HL-60/S4 (cell line): Measurements from ENCODE around the gene RAD51.

Experiments
- in situ Hi-C: fragments of 300-500 bp; cut with MboI; formaldehyde crosslinking; loops from 2 replicates; pipeline ENCODE4 v1.14.3; 2022; ENCODE audit warnings: low sequenced_read_pairs

RAD51 gene

DNA sequence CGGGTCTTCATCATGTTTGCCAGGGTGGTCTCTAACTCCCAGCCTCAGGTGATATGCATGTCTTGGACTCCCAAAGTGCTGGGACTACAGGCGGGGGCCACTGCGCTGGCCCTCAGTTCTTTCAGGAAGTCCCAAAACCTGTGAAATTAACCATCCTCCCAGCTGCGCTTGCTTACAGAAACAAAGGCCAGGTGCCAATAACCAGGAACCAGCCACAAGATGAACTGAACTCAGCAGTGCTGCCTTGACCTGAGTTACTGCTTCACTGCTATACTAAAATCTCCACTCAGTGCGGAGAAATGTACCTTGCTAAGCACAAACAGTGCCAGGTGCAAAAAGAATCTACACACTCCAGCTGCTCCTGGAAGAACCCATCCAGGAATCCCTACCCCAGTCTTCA lies 65.0 kb downstream of the RAD51 start:
- in situ Hi-C loops, result no loop called here

DNA sequence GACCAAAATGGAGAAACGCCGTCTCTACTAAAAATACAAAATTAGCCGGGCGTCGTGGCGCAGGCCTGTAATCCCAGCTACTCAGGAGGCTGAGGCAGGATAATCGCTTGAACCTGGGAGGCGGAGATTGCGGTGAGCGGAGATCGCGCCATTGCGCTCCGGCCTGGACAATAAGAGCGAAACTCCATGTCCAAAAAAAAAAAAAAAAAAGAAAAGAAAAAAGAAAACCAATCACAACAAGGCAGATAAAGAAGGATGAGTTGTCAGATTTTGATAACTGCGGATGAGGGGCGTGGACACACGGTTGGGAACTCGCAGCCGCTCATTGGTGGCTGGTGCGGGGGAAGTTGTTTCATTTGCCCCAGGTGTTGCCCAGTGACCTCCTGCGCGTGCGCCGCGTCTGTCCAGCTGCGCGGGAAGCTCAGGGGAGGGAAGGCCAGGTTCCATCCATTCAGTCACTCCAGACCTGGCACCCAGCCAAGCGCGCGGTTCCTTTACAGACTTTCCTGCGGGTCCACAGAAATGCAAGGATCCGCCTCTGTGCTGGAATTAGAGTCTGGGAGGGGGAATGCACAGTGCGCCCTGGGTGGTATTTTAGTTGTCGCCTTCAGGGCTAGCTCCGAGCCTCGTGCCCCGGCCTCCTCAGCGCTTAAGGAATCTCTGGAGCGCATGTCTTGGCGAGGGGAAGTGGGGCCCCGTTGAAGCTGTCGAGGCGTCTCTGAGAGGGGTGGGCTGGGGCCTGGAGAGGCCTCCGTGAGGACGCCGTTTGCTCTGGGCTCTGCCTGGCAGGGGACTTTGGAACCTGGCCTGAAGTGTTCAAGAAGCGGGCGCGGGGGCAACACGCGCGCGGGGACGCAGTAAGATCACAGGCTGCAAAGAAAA lies 68.2 kb downstream of the RAD51 start:
- in situ Hi-C loops, result no loop called here

DNA sequence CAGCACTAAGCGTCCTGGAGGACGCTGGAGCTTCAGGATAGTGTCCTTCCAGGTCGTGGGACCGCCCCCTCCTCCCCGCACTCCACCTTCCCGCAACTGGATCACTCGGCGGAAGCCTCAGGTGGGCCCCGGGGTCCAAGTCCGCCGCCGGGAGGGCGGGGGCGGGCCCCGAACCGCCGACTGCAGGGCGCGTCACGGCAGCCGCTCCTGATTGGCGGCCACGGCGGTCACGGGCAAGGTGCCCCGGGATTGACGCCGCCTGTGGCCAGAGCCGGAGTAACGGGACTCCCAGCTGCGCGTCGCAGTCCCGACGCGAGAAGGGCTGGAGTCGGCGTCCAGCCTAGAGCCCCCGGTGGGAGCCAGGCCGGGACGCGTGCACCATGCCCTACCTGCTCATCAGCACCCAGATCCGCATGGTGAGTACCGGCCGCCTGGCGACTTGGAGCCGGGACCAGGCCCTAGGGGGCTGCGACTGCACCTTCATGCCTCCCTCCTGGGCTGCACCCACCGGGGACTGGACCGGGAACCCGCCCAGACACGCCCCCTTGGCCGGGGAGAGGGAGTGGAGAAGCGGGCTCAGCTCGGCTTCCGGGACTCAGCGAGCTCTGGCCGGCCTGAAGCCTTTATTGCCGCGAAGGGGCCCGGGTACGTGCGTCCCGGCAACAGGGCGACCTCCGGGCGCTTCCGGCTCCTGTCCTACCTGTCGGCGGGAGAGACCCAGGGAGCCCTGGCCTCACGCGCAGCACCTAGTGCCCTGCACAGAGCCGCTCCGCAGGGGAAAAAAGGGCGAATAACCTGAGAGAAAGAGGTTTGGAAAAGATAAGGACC lies 69.0 kb downstream of the RAD51 start, which contains the start of gene GCHFR:
Gene GCHFR, plus strand, starts transcription at position 268 of the 828 bp plus-strand sequence. Its CDS starts 113 bp downstream, at position 381.
- in situ Hi-C loops, result no loop called here

DNA sequence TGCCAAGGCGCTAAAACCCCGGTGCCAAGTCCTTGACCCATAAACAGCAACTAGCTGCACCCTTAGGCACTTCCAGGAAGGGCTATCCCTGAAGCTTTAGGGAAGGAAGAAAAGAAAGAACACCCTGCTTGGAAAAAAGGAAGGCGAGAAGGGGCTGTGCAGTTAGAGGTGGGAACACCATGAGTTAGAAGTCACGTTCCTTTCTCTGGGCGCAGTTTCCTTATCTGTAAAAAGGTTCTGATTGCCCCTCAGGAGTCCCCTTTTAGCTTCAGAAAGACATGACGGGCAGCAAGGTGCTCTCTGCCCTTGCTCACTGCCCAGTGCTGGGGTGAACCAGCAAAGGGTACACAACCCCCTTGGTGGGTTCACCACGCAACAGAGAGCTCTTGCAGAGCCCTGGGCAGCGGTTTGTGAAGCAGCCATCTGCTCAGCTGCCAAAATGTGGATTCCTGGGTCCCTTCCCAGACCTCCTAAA lies 69.7 kb downstream of the RAD51 start:
- in situ Hi-C loops, result no loop called here

DNA sequence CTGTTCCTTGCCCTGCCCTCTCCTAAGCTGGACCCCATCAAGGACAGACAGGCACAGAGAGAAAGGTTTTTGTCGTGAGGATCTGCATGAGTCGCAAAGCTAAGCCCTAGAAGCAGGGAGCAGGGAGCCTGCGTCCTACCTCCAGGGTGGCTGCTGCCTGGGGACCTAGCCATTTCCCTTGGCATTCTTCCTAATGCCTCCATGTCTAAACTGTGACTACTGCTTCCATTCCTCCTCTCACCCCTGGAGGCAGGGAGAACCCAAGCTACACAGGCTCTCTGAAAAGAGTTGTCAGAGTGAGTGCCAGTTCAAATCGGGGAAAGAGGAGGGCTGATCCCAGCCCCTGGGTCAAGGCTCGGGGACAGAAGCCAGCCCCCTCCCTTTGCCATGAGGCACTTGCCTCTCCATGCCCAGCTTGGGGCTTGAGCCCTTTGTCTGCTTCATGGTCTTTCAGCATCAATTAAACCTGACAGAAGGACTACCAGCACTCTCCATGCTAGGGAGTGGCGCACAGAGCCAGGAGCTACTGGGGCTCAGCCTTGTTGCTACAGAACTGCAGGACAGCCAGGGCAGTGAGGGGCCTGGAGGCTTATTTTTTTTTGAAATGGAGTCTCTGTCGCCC lies 71.3 kb downstream of the RAD51 start:
- in situ Hi-C loops, result no loop called here

DNA sequence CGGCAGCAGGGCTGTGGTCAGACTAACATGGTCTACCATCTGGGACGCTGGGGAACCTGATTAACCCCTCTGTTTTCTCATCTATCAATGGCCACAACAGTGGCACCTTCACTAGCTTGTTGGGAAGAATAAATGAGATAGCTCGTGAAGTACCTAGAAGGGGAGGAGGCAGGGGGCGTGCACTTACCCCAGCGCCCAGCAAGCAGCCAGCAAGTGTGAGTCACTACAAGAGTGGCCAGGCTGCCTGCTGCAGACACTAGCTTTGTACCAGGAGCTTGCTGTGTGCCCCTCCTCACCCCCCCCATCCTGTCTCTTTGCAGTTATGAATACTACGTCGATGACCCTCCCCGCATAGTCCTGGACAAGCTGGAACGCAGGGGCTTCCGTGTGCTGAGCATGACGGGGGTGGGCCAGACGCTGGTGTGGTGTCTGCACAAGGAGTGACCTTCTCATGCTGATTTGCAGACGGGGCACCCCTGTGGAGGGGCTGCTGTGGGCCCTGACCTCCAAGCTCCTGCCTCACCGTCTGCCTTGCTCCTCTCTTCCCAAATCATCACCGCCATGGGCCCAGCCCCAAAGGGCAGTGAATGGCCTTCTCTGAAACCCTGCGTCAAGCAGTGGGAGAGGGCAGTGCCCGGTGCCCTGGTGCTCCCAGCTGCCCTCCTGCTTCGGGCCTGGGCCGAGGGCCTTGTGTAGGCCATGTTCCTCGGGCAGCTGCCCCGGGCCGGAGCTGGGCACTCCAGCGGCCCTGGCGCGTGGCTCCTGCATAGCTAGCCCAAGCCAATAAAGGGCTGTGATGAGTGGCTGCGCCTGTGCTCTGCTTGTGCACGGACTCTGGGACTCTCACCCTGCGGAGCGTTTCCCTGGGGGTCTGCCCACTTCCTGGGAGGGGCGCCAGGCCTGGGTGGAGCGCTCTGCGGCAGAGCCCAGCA lies 72.2 kb downstream of the RAD51 start:
- in situ Hi-C loops, result no loop called here

DNA sequence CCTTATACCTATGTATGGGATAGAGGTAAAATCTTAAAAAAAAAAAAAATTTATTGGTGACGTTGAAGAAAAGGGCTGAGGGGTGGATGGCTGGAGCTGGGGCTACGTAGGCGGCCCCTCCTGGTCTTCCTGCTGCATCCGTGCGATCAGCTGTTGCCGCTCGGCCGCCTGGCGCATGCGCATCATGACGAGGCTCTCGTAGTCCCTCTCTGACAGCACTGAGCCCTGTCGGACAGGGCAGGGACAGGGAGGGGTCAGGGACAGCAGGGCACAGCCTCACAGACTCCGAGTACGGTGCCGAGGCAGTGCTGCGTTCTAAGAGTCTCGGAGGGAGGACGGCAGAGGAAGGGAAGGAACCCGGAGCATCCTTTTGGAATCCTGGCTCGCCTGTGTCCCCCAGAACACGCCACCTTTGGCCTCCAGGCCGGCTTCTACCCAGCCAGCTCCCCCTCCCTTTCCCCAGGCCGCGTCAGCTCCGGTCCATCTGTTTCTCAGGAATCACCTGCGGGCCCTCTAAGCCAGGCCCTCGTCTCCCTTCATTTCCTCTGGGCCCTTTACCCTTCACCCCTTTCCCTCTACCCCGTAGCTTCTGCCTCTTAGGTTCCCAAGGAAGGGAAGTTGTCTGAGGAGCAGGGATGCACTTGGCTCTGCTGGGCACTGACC lies 73.0 kb downstream of the RAD51 start:
- in situ Hi-C loops, result no loop called here

DNA sequence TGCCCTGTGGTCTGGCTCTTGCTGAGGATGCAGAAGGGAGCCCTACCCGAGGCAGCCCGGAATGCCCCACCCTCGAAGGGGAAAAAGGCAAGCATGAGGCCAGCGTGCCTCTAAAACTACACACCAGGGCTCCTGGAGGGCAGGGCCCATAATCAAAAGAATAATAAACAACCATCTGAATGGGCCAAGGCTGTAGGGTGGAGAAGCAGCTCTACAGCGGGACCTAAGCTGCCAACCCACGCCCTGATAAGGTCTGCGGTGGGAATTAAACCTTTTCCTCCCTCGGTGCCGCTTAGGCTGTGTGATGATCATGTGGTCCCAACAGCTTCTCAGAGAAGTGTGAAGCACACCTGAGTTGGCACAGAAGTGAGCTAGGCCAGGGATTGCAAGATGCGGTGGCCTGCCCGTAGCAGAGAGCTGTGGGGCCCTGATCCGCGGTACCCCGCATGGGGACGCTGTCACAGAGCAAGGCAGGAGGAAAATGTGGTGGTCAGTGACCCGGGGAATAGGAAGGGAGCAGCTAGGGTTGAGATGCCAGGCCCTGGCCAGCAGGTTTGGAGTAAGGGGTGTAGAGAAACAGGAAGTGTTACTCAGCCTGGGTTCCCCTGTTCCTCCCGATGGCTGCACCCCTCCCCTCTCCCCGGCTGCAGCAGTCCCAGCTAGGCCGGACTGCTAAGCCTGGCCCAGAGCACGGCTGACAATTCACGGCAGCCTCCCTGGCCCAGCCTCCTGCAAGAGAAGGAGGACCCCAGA lies 73.7 kb downstream of the RAD51 start:
- in situ Hi-C loops, result no loop called here

DNA sequence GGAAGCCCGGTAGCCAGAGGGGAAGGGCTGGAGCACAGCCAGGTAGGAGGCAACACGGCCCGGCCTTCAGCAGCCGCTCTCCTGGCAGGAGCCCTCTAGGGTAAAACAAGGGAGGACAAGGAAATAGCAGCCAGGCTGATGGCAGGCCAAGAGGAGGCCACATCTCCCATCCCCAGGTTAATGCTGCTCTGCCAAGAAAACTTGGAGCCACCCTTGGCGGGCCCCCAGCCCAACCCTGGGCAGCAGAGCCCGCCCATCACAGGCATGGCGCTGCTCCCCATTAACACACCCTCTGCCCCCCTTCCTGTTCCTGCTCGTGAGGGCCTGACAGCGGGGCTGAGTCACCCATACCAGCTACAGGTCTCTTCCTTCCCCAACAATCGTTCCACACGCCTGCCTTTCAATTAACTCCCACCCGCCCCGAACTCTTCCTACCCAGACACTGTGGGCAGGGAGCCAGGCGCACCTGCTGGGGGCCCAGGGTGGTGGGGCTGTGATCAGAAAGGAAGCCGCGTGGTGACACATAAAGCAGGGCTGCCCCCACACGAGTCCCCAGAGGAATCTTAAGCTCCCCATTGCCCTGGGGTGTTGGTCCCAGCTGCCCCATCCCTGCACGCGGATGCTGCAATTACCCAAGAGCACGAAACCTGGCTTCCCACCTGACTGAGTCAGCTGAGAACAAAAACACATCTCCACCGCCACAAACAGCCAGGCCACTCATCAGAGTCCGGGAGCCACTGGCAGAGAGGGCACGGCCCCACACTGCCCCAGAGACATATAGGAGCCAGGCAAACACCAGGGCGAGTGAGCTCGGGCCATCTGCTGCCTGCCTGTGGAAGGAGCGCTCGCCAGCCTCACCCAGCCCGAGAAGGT lies 74.5 kb downstream of the RAD51 start, which contains the start of gene C15orf62:
Gene C15orf62, plus strand, starts transcription at position 707 of the 873 bp plus-strand sequence. CDS start 516 bp downstream, outside the sequence.
- in situ Hi-C loops, result no loop called here

DNA sequence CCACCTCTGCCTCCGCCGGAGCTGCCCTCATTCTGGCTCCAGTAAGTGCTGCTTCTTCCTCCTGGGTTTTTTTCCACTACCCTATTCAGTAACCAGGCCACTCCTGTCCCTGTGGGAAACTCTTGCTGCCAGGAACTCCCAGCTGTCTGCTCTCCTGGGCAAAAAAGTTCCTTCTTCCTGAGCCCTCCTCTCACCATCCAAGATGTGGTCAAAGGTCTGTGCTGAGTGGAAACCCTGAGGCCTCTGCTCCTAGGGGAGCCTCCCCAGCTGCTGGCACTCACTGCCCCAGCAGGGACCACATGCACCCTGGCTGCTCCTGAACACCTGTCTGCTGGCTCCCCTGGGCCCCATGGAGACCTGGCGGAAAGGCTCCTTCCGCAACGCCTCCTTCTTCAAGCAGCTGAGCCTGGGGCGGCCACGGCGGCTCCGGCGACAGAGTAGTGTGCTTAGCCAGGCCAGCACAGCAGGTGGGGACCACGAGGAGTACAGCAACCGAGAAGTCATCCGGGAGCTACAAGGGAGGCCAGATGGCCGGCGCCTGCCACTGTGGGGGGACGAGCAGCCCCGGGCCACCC lies 75.3 kb downstream of the RAD51 start:
- in situ Hi-C loops, result no loop called here

DNA sequence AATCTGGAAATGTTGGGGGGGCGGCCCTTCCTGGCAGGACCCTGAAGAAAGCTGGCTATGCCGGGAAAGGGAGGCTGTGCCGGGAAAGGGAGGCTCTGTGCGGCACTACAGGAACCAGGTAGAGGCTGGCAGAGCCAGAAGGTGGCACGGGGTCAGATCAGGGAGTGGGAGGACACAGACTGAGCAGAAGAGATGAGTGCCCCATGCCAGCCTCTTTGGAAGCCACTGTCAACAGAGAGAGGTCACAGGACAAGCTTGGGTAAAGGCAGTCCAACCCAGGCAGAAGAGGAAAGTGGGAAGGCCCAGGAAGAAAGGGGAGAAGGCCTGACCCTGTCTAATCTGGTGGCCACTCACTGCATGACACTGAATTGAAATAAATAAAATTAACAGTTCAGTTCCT lies 76.3 kb downstream of the RAD51 start:
- in situ Hi-C loops, result no loop called here

DNA sequence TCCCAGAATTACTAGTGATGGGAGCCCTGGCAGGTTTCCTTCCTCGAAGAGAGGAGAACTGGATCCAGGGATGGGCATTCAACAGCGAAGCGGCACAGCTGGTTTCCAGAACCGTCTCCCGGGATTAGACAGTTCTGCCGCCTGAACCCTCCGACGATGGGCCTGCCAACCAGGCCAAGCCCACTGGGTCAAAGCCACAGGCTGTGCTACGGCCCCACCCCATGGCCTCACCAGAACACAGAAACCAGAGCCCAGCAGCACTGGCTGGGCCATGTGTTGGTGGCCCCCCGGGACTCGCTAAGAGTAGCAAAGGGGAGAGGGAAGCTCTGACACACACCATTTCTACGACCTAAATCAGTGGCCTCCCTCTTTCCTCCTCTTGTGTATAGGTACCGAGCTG lies 77.0 kb downstream of the RAD51 start:
- in situ Hi-C loops, result no loop called here

DNA sequence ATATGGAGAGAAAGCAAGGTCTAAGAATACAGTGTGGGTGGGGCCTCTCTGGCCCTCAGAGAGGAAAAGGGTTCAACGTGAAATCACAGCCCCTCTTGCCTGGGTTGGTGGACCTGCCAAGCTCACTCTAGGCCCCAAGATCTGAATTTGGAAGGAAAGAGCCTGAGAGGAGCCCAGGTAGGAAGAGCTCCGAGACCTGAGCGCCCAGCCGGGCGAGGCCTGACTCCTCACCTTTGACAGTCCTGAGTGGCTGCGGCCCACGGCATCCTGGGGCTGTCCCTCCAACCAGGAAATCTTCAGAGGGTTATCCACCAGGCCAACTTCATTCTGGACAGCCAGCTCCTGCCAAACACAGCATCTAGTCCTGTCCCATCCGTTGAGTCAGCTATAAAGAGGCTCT lies 78.5 kb downstream of the RAD51 start:
- in situ Hi-C loops, result no loop called here

DNA sequence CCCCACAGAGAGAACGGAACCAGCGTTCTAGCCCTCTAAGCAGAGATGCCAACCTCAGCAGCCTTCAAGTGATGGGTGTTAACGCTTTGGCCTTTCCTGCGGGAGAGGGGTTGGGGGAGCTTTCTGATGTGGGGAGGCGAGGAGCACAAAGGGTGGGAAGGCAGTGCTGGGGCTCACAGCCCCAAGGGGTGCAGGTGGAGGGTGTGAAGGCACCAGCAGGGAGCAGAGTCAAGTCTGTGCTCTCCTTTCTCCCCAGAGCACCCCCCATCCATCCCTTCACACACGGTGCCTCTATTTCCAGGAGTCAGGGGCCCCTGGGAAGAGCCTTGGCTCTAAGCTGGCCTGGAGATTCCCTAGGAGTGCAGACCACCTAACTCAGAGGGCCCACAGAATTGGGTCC lies 78.9 kb downstream of the RAD51 start:
- in situ Hi-C loops, result no loop called here

DNA sequence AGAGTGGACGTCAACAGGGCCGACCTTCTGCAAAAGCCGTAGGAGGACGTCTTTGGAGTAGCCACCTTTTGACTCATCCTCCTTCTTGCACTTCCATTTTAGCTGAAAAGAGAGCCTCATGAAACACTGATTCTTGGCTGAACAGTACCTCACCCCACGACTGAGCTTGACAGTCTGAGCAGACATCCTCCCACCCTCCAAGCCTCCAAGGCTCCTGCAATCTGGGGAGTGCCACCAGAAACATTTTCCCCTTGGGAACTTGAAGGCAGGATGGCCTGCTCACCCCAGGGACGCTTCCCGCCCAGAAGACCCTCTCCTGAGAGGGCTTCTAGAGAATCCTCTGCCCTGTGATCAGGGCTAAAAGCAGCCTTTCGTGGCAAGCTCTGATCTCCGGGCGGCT lies 80.0 kb downstream of the RAD51 start:
- in situ Hi-C loops, result no loop called here

DNA sequence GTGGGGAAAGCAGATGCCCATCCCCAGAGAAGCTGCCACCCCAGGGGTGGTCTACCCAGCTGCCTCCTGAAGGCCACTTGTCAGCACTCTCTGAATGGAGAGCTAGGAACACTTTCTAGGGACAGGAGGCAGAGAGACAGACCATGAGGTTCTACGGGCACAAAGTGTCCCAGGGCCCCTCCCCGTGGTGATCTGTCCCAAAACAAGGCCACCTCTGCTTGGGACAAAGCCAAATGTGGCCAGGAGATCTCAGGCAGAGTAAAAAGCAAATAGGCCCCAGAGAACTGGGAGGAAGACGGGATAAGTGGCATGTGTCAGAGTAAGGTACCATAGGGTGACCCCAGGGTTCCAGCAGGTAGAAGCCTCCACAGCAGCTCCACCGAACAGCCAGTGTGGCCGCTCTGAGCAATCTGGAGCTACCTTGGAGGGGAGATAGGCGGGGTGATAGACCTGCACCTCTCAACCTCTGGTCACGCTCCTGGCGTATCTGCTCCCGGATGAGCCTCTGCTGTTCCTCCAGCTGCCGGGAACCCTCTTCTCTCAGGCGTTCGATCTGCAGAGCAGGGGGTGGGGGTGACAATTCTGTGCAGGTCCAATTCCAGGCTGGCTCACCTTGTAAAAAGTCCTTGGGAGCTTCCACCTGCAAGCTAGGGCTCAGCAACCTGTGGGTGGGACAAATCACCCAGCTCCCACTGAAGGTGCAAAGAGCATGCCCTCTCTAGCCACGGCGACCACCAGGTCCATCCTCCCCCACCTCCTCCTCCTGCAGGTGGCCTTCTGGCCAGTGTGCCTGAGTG lies 81.0 kb downstream of the RAD51 start:
- in situ Hi-C loops, result no loop called here
